HEK293 (cell line): ENCODE measurements around the gene TNFAIP3.

ENCODE experiments used
- CTCF ChIA-PET: fragments of 350-600 bp; formaldehyde crosslinking; extraction: SDS; loops from one replicate; lab custom pipeline; 2021; ENCODE audit warnings: antibody characterized with exemption; lab: Yijun Ruan, JAX
- POLR2A ChIA-PET: fragments of 300-600 bp; formaldehyde crosslinking; extraction: SDS; loops from one replicate; lab custom pipeline; 2020; ENCODE audit warnings: antibody characterized with exemption, inconsistent platforms; lab: Yijun Ruan, JAX
- H3K27ac ChIP-seq: fragments of 200-500 bp; sonication (Bioruptor generic); 2 replicates; pipeline ENCODE4 v1.5.1; 2014; ENCODE audit warnings: low read depth, low read length, control low read depth, inconsistent platforms; ENCODE audit errors: extremely low read depth
- H3K36me3 ChIP-seq, 2 experiments: fragments of 200-500 bp in 1 of 2; sonication (Bioruptor generic) in 1 of 2; 1 replicate in 1 of 2; 2 replicates in 1 of 2; pipeline ENCODE4 v1.5.1; 2014 to 2017; ENCODE audit warnings: inconsistent platforms in 2 of 2, low read length in 2 of 2; ENCODE audit not compliant: control insufficient read depth in 2 of 2, insufficient read depth in 1 of 2
- H3K4me1 ChIP-seq: fragments of 200-500 bp; sonication (Bioruptor generic); 2 replicates; pipeline ENCODE4 v1.5.1; 2014; ENCODE audit warnings: mild to moderate bottlenecking, low read length, inconsistent platforms; ENCODE audit not compliant: control insufficient read depth, insufficient read depth
- H3K4me3 ChIP-seq: 2 replicates; pipeline ENCODE4 v1.5.1; 2011; ENCODE audit warnings: low read depth, mild to moderate bottlenecking, control low read depth, low read length, moderate library complexity
- H3K9me3 ChIP-seq: fragments of 200-500 bp; sonication (Bioruptor generic); 2 replicates; pipeline ENCODE4 v1.5.1; 2014; ENCODE audit warnings: low read depth, low read length, inconsistent platforms; ENCODE audit not compliant: control insufficient read depth, insufficient read depth
- PBX3 ChIP-seq: sonication (generic); formaldehyde crosslinking; IDR thresholded peaks from 2 replicates; pipeline ENCODE4 v1.8.1; 2022; ENCODE audit warnings: mild to moderate bottlenecking, moderate library complexity, missing genetic modification reagents
- RBAK ChIP-seq: fragments of 450-650 bp; formaldehyde crosslinking; IDR thresholded peaks from 2 replicates; pipeline ENCODE4 v1.5.1; 2016; ENCODE audit warnings: missing biosample characterization, missing genetic modification characterization
- SCRT1 ChIP-seq: fragments of 450-650 bp; formaldehyde crosslinking; IDR thresholded peaks from 2 replicates; pipeline ENCODE4 v1.5.1; 2016; ENCODE audit warnings: missing biosample characterization, missing genetic modification characterization, borderline replicate concordance
- SCRT2 ChIP-seq: fragments of 450-650 bp; formaldehyde crosslinking; IDR thresholded peaks from 2 replicates; pipeline ENCODE4 v1.5.1; 2016; ENCODE audit warnings: missing biosample characterization, missing genetic modification characterization
- ZNF274 ChIP-seq, 2 experiments: fragments of 200-500 bp in 1 of 2; fragments of 450-650 bp in 1 of 2; sonication (Bioruptor generic) in 1 of 2; formaldehyde crosslinking in 1 of 2; IDR thresholded peaks; 2 replicates each; pipeline versions ENCODE4 v1.5.1 to v1.6.1; 2014 to 2016; ENCODE audit warnings: borderline replicate concordance in 1 of 2, inconsistent platforms in 1 of 2, low read length in 1 of 2, missing biosample characterization in 1 of 2, missing genetic modification characterization in 1 of 2
- ZNF398 ChIP-seq: fragments of 450-650 bp; formaldehyde crosslinking; IDR thresholded peaks from 2 replicates; pipeline ENCODE4 v1.5.1; 2017; ENCODE audit warnings: missing biosample characterization, missing genetic modification characterization
- ZNF449 ChIP-seq: fragments of 450-650 bp; formaldehyde crosslinking; IDR thresholded peaks from 2 replicates; pipeline ENCODE4 v1.5.1; 2017; ENCODE audit warnings: missing biosample characterization, mild to moderate bottlenecking, missing genetic modification characterization, moderate library complexity
- ZNF501 ChIP-seq: fragments of 450-650 bp; formaldehyde crosslinking; IDR thresholded peaks from 2 replicates; pipeline ENCODE4 v1.5.1; 2016; ENCODE audit warnings: missing biosample characterization, missing genetic modification characterization
- ZNF518A ChIP-seq: fragments of 450-650 bp; formaldehyde crosslinking; conservative IDR thresholded peaks from 2 replicates; pipeline ENCODE4 v1.5.1; 2016; ENCODE audit warnings: low read depth, missing biosample characterization, missing genetic modification characterization
- ZNF830 ChIP-seq: fragments of 450-650 bp; IDR thresholded peaks from 2 replicates; pipeline ENCODE4 v1.5.0; 2018; ENCODE audit warnings: missing biosample characterization, missing genetic modification characterization, low read depth, mild to moderate bottlenecking, moderate library complexity

TNFAIP3 gene

GRCh38 chr6:137925141-137925698 is 58.2 kb downstream of the TNFAIP3 start:
- no peak overlapping the region for H3K4me3 ChIP-seq
- H3K36me3 ChIP-seq, result no peaks in the 10 kb centered on the region
- ChIA-PET CTCF (interaction anchor here (0.6 to 3.5 kb wide), 6 partner anchors 14 to 693 kb away, joined by 4 to 21 read pairs (median 4); no protein-coding TSS in a partner anchor), POLR2A (no interaction called here)
- no peaks in the 10 kb centered on the region for H3K9me3 ChIP-seq
- TF ChIP-seq ZNF501 (tag by site-specific recombination) (no peak), SCRT2 (peak; percentile 77), RBAK (tag by site-specific recombination) (no peak), ZNF830 (tag by site-specific recombination) (no peak), ZNF518A (tag by site-specific recombination) (no peak), ZNF398 (tag by site-specific recombination) (no peak), SCRT1 (tag by site-specific recombination) (peak; percentile 60), ZNF274 (IDR thresholded peaks at IDR 0.05; ENCODE audit: low read length) (no peak), ZNF274 (tag by site-specific recombination; IDR thresholded peaks at IDR 0.05; ENCODE audit: borderline replicate concordance) (no peak)
- no peak overlapping the region for H3K27ac ChIP-seq
- no peaks in the 10 kb centered on the region for H3K4me1 ChIP-seq

- no peaks in the 10 kb centered on the region for H3K36me3 ChIP-seq
- POLR2A ChIA-PET, result no interaction called here
- TF ChIP-seq ZNF449 (tag by site-specific recombination), result peak; percentile 68
- TF ChIP-seq PBX3 (CRISPR knock-in tag), result no peak
- TF ChIP-seq, all 188 proteins: peak for 1
- no peak overlapping the region for H3K27ac ChIP-seq
- CTCF ChIA-PET, result interaction anchor here (0.7 to 3.5 kb wide), 8 partner anchors 15 to 634 kb away, joined by 3 to 21 read pairs (median 4); no protein-coding TSS in a partner anchor
- no peaks in the 10 kb centered on the region for H3K4me1 ChIP-seq
- H3K9me3 ChIP-seq, result no peaks in the 10 kb centered on the region
- no peak overlapping the region for H3K4me3 ChIP-seq
These were observed 59.2 kb downstream of the TNFAIP3 start for GRCh38 chr6:137926207-137926731.
